ENCODE results near the gene CLEC1B.

DNA sequence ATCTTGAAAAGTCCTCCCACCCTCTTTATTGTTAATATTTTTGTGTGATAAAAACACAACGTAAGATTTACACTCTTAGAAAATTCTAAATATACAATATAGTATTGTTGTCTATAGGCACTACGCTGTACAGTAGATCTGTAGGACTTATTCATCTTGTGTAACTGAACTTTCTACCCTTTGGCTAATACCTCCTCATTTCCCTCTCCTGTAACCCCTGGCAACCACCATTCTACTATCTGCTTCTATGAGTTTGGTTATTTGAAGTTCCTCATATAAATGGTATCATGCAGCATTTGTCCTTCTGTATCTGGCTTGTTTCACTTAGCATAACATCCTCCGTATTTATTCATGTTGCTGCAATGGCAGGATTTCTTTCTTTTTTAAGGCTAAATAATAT lies 26.3 kb upstream of the CLEC1B start:
- TF ChIP-seq, protein P1, sequence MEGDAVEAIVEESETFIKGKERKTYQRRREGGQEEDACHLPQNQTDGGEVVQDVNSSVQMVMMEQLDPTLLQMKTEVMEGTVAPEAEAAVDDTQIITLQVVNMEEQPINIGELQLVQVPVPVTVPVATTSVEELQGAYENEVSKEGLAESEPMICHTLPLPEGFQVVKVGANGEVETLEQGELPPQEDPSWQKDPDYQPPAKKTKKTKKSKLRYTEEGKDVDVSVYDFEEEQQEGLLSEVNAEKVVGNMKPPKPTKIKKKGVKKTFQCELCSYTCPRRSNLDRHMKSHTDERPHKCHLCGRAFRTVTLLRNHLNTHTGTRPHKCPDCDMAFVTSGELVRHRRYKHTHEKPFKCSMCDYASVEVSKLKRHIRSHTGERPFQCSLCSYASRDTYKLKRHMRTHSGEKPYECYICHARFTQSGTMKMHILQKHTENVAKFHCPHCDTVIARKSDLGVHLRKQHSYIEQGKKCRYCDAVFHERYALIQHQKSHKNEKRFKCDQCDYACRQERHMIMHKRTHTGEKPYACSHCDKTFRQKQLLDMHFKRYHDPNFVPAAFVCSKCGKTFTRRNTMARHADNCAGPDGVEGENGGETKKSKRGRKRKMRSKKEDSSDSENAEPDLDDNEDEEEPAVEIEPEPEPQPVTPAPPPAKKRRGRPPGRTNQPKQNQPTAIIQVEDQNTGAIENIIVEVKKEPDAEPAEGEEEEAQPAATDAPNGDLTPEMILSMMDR (IDR thresholded peaks at IDR 0.05): no peak
- no peak for TF ChIP-seq POLR2A (IDR thresholded peaks at IDR 0.05)

Measured in esophagus squamous epithelium (tissue), 4 donors.